ENCODE data around the gene FAM83D. TPM values are rescaled to one million over a fixed set of nuclear protein-coding genes. Genes with fewer than 3 reads are reported as not detected.

FAM83D gene
- total and polyA plus RNA-seq, 2 donors (not counting 1 experiment from before 2014, with no cell fraction given) = 0.82 to 1.7 TPM

DNA sequence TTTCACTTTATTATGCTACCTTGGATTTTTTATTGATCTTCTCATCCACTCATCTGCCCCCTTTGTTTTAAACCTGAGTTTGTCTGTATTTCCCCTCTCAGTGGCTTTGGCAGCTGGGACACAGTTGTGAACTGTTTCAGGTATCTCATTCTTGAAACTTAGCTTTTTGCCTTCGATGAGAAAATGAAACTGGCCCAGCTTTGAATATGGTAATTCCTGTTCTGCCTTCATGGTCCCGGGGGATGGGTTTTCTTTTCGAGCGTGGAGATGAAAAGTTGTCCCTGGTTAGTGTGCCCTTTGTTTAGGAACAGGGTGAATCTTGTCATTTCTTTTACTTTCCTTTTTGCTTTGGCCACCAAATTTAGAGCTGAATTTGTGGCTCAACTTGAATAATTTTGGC lies 61.6 kb downstream of the FAM83D start:
- peak; percentile 52 for DNase-seq

DNA sequence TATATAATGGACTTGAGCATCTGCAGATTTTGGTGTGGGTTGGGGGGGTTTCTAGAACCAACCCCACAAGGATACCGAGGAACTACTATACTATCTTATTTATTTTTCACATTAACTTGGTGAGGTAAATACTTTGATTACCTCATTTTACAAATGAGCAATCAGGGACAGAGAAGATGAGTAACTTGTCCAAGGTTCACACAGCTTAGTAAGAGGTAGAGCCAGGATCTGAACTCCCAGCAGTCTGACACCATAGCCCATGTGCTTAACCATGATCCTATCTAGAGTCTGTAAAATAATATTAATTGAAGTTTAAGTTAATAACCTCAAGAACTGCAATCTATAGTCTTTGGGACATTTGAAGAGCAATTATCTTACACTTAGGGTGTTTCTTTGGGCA lies 64.5 kb downstream of the FAM83D start:
- Histone ChIP-seq H2AFZ (ENCODE audit: insufficient read depth, low read depth, low read length, poor library complexity, severe bottlenecking) (no peak overlapping the region), H4K20me1 (ENCODE audit: control insufficient read depth, insufficient read depth, low read length, poor library complexity, severe bottlenecking) (no peaks in the 10 kb centered on the region), H3K27ac (ENCODE audit: low read length in 2 of 2) (no peak overlapping the region), H3K9me3 (ENCODE audit: control extremely low read depth in 1 of 3, control insufficient read depth in 2 of 3, insufficient read depth in 1 of 3, low read length in 2 of 3) (no peaks in the 10 kb centered on the region), H3K27me3 (replicated peaks in 1 of 4; ENCODE audit: control extremely low read depth in 1 of 4, control insufficient read depth in 3 of 4, insufficient read depth in 4 of 4, low read length in 3 of 4) (no peaks in the 10 kb centered on the region), H3K4me1 (ENCODE audit: control insufficient read depth in 2 of 2, insufficient read depth in 2 of 2, low read length in 2 of 2) (peaks cover 7 to 18% of the 10 kb centered on the region in 2 donors), H3K36me3 (replicated peaks in 1 of 2; ENCODE audit: control extremely low read depth in 1 of 2, control insufficient read depth in 1 of 2, extremely low read depth in 1 of 2, insufficient read depth in 2 of 2, low read length in 1 of 2) (peaks cover 0 to 24% of the 10 kb centered on the region in 2 experiments), H3K9ac (ENCODE audit: low read length) (no peak overlapping the region), H3K79me2 (ENCODE audit: control insufficient read depth, insufficient read depth, low read length) (peaks cover 2% of the 10 kb centered on the region), H3K4me2 (replicated peaks; ENCODE audit: low read depth, low read length, poor library complexity, severe bottlenecking) (no peak overlapping the region), H3K4me3 (ENCODE audit: control extremely low read depth in 1 of 5, extremely low read depth in 1 of 5, insufficient read depth in 1 of 5, low read depth in 2 of 5, low read length in 4 of 5) (no peak overlapping the region)
- Mint-ChIP-seq H3K4me1 (peaks cover 17% of the 10 kb centered on the region), H3K9me3 (ENCODE audit: insufficient read depth) (no peaks in the 10 kb centered on the region), H3K27me3 (no peaks in the 10 kb centered on the region), H3K27ac (no peak overlapping the region), H3K4me3 (no peak overlapping the region)
- POLR2A ChIA-PET = no interaction called here
- intact Hi-C loops (cut with micrococcal nuclease) = no loop called here
- no peak for DNase-seq
- WGBS (ENCODE audit: insufficient coverage) = no CpG with 5 or more reads among the region's 1 CpG
- CTCF ChIA-PET = no interaction called here
- no peak for ATAC-seq (ENCODE audit: low read depth)
- TF ChIP-seq, protein P1, sequence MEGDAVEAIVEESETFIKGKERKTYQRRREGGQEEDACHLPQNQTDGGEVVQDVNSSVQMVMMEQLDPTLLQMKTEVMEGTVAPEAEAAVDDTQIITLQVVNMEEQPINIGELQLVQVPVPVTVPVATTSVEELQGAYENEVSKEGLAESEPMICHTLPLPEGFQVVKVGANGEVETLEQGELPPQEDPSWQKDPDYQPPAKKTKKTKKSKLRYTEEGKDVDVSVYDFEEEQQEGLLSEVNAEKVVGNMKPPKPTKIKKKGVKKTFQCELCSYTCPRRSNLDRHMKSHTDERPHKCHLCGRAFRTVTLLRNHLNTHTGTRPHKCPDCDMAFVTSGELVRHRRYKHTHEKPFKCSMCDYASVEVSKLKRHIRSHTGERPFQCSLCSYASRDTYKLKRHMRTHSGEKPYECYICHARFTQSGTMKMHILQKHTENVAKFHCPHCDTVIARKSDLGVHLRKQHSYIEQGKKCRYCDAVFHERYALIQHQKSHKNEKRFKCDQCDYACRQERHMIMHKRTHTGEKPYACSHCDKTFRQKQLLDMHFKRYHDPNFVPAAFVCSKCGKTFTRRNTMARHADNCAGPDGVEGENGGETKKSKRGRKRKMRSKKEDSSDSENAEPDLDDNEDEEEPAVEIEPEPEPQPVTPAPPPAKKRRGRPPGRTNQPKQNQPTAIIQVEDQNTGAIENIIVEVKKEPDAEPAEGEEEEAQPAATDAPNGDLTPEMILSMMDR (IDR thresholded peaks at IDR 0.05) = no peak
- TF ChIP-seq EZH2 (IDR thresholded peaks at IDR 0.05; ENCODE audit: borderline replicate concordance, insufficient read depth, low read depth, low read length, poor library complexity, severe bottlenecking) = no peak

More for the DNA sequence above, 61.6 kb downstream of the FAM83D start:
- ChIA-PET CTCF (interaction anchor here (1.0 kb wide), 1 partner anchor 26 kb away, joined by 3 read pairs; the partner anchor contains the start of gene DHX35), POLR2A (no interaction called here)
- Histone ChIP-seq H3K36me3 (replicated peaks in 1 of 2; ENCODE audit: control extremely low read depth in 1 of 2, control insufficient read depth in 1 of 2, extremely low read depth in 1 of 2, insufficient read depth in 2 of 2, low read length in 1 of 2) (peaks cover 0 to 18% of the 10 kb centered on the region in 2 experiments), H2AFZ (ENCODE audit: insufficient read depth, low read depth, low read length, poor library complexity, severe bottlenecking) (peak overlapping the region; percentile 37), H3K4me3 (ENCODE audit: control extremely low read depth in 1 of 5, extremely low read depth in 1 of 5, insufficient read depth in 1 of 5, low read depth in 2 of 5, low read length in 4 of 5) (peak overlapping the region in 2 of 5 experiments; percentile 30 to 40), H3K79me2 (ENCODE audit: control insufficient read depth, insufficient read depth, low read length) (peaks cover 2% of the 10 kb centered on the region), H3K27me3 (replicated peaks in 1 of 4; ENCODE audit: control extremely low read depth in 1 of 4, control insufficient read depth in 3 of 4, insufficient read depth in 4 of 4, low read length in 3 of 4) (no peaks in the 10 kb centered on the region), H3K9ac (ENCODE audit: low read length) (peak overlapping the region; percentile 55), H3K27ac (ENCODE audit: low read length in 2 of 2) (peak overlapping the region; percentile 18 to 54), H3K4me2 (replicated peaks; ENCODE audit: low read depth, low read length, poor library complexity, severe bottlenecking) (peak overlapping the region; percentile 45), H3K9me3 (ENCODE audit: control extremely low read depth in 1 of 3, control insufficient read depth in 2 of 3, insufficient read depth in 1 of 3, low read length in 2 of 3) (no peaks in the 10 kb centered on the region), H3K4me1 (ENCODE audit: control insufficient read depth in 2 of 2, insufficient read depth in 2 of 2, low read length in 2 of 2) (peaks cover 7 to 18% of the 10 kb centered on the region in 2 donors), H4K20me1 (ENCODE audit: control insufficient read depth, insufficient read depth, low read length, poor library complexity, severe bottlenecking) (no peaks in the 10 kb centered on the region)
- Mint-ChIP-seq H3K9me3 (ENCODE audit: insufficient read depth) (no peaks in the 10 kb centered on the region), H3K4me1 (peaks cover 17% of the 10 kb centered on the region), H3K27ac (peak overlapping the region; percentile 26), H3K27me3 (no peaks in the 10 kb centered on the region), H3K4me3 (peak overlapping the region; percentile 24)
- intact Hi-C loops (cut with micrococcal nuclease) = no loop called here
- WGBS (ENCODE audit: insufficient coverage) = 15% methylated on average over 4 of the region's 4 CpGs
- peak; percentile 62 for ATAC-seq (ENCODE audit: low read depth)
- TF ChIP-seq EZH2 (IDR thresholded peaks at IDR 0.05; ENCODE audit: borderline replicate concordance, insufficient read depth, low read depth, low read length, poor library complexity, severe bottlenecking) = no peak
- TF ChIP-seq, protein P1 (IDR thresholded peaks at IDR 0.05) = no peak
